Islet precursor cell (in vitro differentiated cells): ENCODE results near the gene CCNC.
"Not testable (repeated sequence)": the region's sequence is repeated elsewhere in the genome, so short reads cannot be mapped to it uniquely, and the experiment has no call there.

ENCODE experiments used
- DNase-seq: peaks from one replicate; pipeline ENCODE4 v3.0.0-alpha.2; 2018

The CCNC gene

GRCh38 chr6:99602520-99603420 lies 34.3 kb upstream of the CCNC start:
- DNase-seq = no peak

GRCh38 chr6:99594696-99595095 lies 26.2 kb upstream of the CCNC start:
- DNase-seq = not testable (repeated sequence)

- DNase-seq = no peak
These were observed 24.4 kb upstream of the CCNC start for GRCh38 chr6:99592900-99593299.

- DNase-seq = no peak
These were observed 23.4 kb upstream of the CCNC start for GRCh38 chr6:99591673-99592364.

GRCh38 chr6:99590728-99591672 lies 22.5 kb upstream of the CCNC start:
- peak; percentile 73 for DNase-seq

GRCh38 chr6:99589907-99590493 lies 21.5 kb upstream of the CCNC start:
- no peak for DNase-seq

- DNase-seq = no peak
These were observed 20.8 kb upstream of the CCNC start for GRCh38 chr6:99589290-99589672.

GRCh38 chr6:99588618-99589289 lies 20.3 kb upstream of the CCNC start:
- DNase-seq = peak; percentile 94

GRCh38 chr6:99587792-99588191 lies 19.3 kb upstream of the CCNC start:
- no peak for DNase-seq

GRCh38 chr6:99579781-99580180 lies 11.3 kb upstream of the CCNC start:
- DNase-seq = no peak

- DNase-seq = no peak
These were observed 7.2 kb upstream of the CCNC start for GRCh38 chr6:99575544-99576227.

GRCh38 chr6:99573980-99574617 lies 5.6 kb upstream of the CCNC start:
- DNase-seq = no peak

- DNase-seq = no peak
These were observed 5.3 kb downstream of the CCNC start for GRCh38 chr6:99563056-99563723.

- no peak for DNase-seq
These were observed 7.8 kb downstream of the CCNC start for GRCh38 chr6:99560668-99561067.

GRCh38 chr6:99559057-99559456 lies 9.4 kb downstream of the CCNC start:
- no peak for DNase-seq

GRCh38 chr6:99553888-99554287 lies 14.6 kb downstream of the CCNC start:
- no peak for DNase-seq

GRCh38 chr6:99550046-99550748 lies 18.3 kb downstream of the CCNC start:
- DNase-seq = no peak

- no peak for DNase-seq
These were observed 19.8 kb downstream of the CCNC start for GRCh38 chr6:99548706-99549105.

- no peak for DNase-seq
These were observed 20.9 kb downstream of the CCNC start for GRCh38 chr6:99547526-99547925.

GRCh38 chr6:99545442-99545841 lies 23.0 kb downstream of the CCNC start:
- DNase-seq = no peak
